Panc1 (cell line): ENCODE data around the gene NEGR1. TPM values are rescaled to one million over a fixed set of nuclear protein-coding genes. Genes with fewer than 3 reads are reported as not detected.

Experiments
- ATAC-seq: fragments of 200-7000 bp; cut with Tn5 transposase; 2 replicates; pipeline ENCODE4 v1.9.1; 2020; ENCODE audit warnings: mild to moderate bottlenecking, moderate library complexity
- BruUV-seq: library from RNA; stranded (reverse); fragments of 400-500 nt; replicated peaks from 2 replicates; lab custom pipeline; 2021; lab: Mats Ljungman, UMichigan
- CTCF ChIA-PET: fragments of 300-600 bp; sonication (Branson Sonifier 250); formaldehyde crosslinking; loops from one replicate; lab custom pipeline; 2022; ENCODE audit warnings: antibody characterized with exemption; lab: Charles Lee
- POLR2A ChIA-PET: fragments of 300-600 bp; sonication (Branson Sonifier 250); formaldehyde crosslinking; loops from one replicate; lab custom pipeline; 2022; ENCODE audit warnings: antibody characterized with exemption; lab: Charles Lee
- DNase-seq: peaks from one replicate; pipeline ENCODE4 v3.0.0-alpha.2; 2010; ENCODE audit warnings: low read depth, low spot score
- H3K27ac ChIP-seq: 2 replicates; pipeline ENCODE4 v1.5.1; 2011; ENCODE audit warnings: mild to moderate bottlenecking, low read length, inconsistent platforms
- H3K27me3 ChIP-seq: fragments of 200-500 bp; sonication (Bioruptor generic); 2 replicates; pipeline ENCODE4 v1.6.0; 2014; ENCODE audit warnings: low read length, inconsistent platforms; ENCODE audit not compliant: control insufficient read depth, insufficient read depth
- H3K36me3 ChIP-seq: fragments of 200-500 bp; sonication (Bioruptor generic); 2 replicates; pipeline ENCODE4 v1.5.1; 2014; ENCODE audit warnings: inconsistent platforms, mild to moderate bottlenecking, low read length, moderate library complexity; ENCODE audit not compliant: control insufficient read depth, insufficient read depth
- H3K4me1 ChIP-seq: 2 replicates; pipeline ENCODE4 v1.5.1; 2011; ENCODE audit warnings: inconsistent platforms, mild to moderate bottlenecking, low read length, moderate library complexity; ENCODE audit not compliant: control insufficient read depth, insufficient read depth
- H3K4me3 ChIP-seq, 2 experiments: 2 replicates each; pipeline ENCODE4 v1.5.1; 2011 to 2012; ENCODE audit warnings: low read depth in 2 of 2, low read length in 2 of 2, mild to moderate bottlenecking in 2 of 2, inconsistent platforms in 1 of 2, moderate library complexity in 1 of 2
- H3K9me3 ChIP-seq: fragments of 200-500 bp; sonication (Bioruptor generic); 2 replicates; pipeline ENCODE4 v1.5.1; 2014; ENCODE audit warnings: low read depth, mild to moderate bottlenecking, inconsistent platforms, low read length, moderate library complexity; ENCODE audit not compliant: control insufficient read depth, insufficient read depth
- CTCF ChIP-seq: fragments of 450-650 bp; IDR thresholded peaks from 2 replicates; pipeline ENCODE4 v1.5.1; 2017; ENCODE audit warnings: mild to moderate bottlenecking
- POLR2AphosphoS5 ChIP-seq: IDR thresholded peaks from 2 replicates; pipeline ENCODE4 v1.6.1; 2012; ENCODE audit warnings: mild to moderate bottlenecking, low read depth, low read length, moderate library complexity
- REST ChIP-seq, 2 experiments: IDR thresholded peaks; 2 replicates each; pipeline ENCODE4 v1.6.1; 2011 to 2012; ENCODE audit warnings: low read depth in 2 of 2, control low read depth in 1 of 2, low read length in 1 of 2, mild to moderate bottlenecking in 1 of 2, moderate library complexity in 1 of 2; ENCODE audit not compliant: insufficient read depth in 1 of 2
- SIN3A ChIP-seq: IDR thresholded peaks from 2 replicates; pipeline ENCODE4 v1.6.1; 2012; ENCODE audit warnings: low read depth, mild to moderate bottlenecking, low read length, moderate library complexity, borderline replicate concordance; ENCODE audit not compliant: insufficient read depth
- TCF7L2 ChIP-seq: IDR thresholded peaks from 2 replicates; pipeline ENCODE4 v1.6.1; 2011; ENCODE audit warnings: mild to moderate bottlenecking, low read depth, low read length, inconsistent platforms
- in situ Hi-C: cut with HindIII; loops from 2 replicates; pipeline ENCODE4 v1.10.0; 2016; ENCODE audit warnings: low sequenced_read_pairs, low pct_unique_long_range_greater_than_20kb
- intact Hi-C: fragments of 100-400 bp; cut with micrococcal nuclease; formaldehyde crosslinking; loops from one replicate; pipeline ENCODE4 v1.10.0; 2022; ENCODE audit not compliant: unreplicated experiment
- total RNA-seq: library from RNA; stranded (reverse); gene quantifications from one replicate; pipeline ENCODE4 v1.2.1, GENCODE V29; 2021; ENCODE audit not compliant: unreplicated experiment

Gene NEGR1
- total RNA-seq, 1 experiment from 2014 or later = 2.7 TPM

- no peaks in the 10 kb centered on the region for H3K4me1 ChIP-seq
- no peak overlapping the region for H3K27ac ChIP-seq
- no TSS peak for BruUV-seq
- no peaks in the 10 kb centered on the region for H3K9me3 ChIP-seq
- no peak overlapping the region for H3K4me3 ChIP-seq
- intact Hi-C loops = no loop called here
- ATAC-seq = no peak
- in situ Hi-C loops = no loop called here
- POLR2A ChIA-PET = no interaction called here
- TF ChIP-seq REST (IDR thresholded peaks at IDR 0.05; ENCODE audit: insufficient read depth in 1 of 2, low read depth in 2 of 2, low read length in 1 of 2) (no peak), POLR2AphosphoS5 (no peak), CTCF (no peak), SIN3A (no peak), TCF7L2 (no peak)
- no peaks in the 10 kb centered on the region for H3K27me3 ChIP-seq
- no peaks in the 10 kb centered on the region for H3K36me3 ChIP-seq
- DNase-seq = no peak
- CTCF ChIA-PET = no interaction called here
Measured at GRCh38 chr1:72062584-72062983, 219.8 kb downstream of the NEGR1 start.

GRCh38 chr1:72060466-72061245 lies 221.7 kb downstream of the NEGR1 start:
- CTCF ChIA-PET = no interaction called here
- in situ Hi-C loops (no loop called here), intact Hi-C loops (no loop called here)
- H3K4me3 ChIP-seq = no peak overlapping the region
- H3K36me3 ChIP-seq = no peaks in the 10 kb centered on the region
- POLR2A ChIA-PET = no interaction called here
- H3K27ac ChIP-seq = no peak overlapping the region
- DNase-seq = no peak
- TF ChIP-seq REST (IDR thresholded peaks at IDR 0.05; ENCODE audit: insufficient read depth in 1 of 2, low read depth in 2 of 2, low read length in 1 of 2) = no peak
- no peak for TF ChIP-seq CTCF
- no peak for TF ChIP-seq TCF7L2
- TF ChIP-seq SIN3A = no peak
- no peak for TF ChIP-seq POLR2AphosphoS5
- H3K9me3 ChIP-seq = no peaks in the 10 kb centered on the region
- no peaks in the 10 kb centered on the region for H3K27me3 ChIP-seq
- H3K4me1 ChIP-seq = no peaks in the 10 kb centered on the region
- no peak for ATAC-seq
- no TSS peak for BruUV-seq
